H1 (cell line): Measurements from ENCODE around the gene CEP57L1. TPM values are rescaled to one million over a fixed set of nuclear protein-coding genes. Genes with fewer than 3 reads are reported as not detected.

Experiments used
- CHD2 ChIP-seq: IDR thresholded peaks from 2 replicates; pipeline ENCODE4 v1.6.1; 2012; ENCODE audit warnings: low read length, improper control_type of control experiment
- JUN ChIP-seq: IDR thresholded peaks from 2 replicates; pipeline ENCODE4 v1.6.1; 2011; ENCODE audit warnings: low read depth, mild to moderate bottlenecking, improper control_type of control experiment, low read length
- PHF8 ChIP-seq: fragments of 200-600 bp; sonication (generic); conservative IDR thresholded peaks from 2 replicates; pipeline ENCODE4 v1.7.1; 2012; ENCODE audit warnings: low read depth, mild to moderate bottlenecking, inconsistent platforms, low read length, moderate library complexity
- POU5F1 ChIP-seq: IDR thresholded peaks from 2 replicates; pipeline ENCODE4 v1.6.1; 2011; ENCODE audit warnings: low read depth, mild to moderate bottlenecking, low read length, moderate library complexity
- RXRA ChIP-seq: IDR thresholded peaks from 2 replicates; pipeline ENCODE4 v1.6.1; 2011; ENCODE audit warnings: low read depth, mild to moderate bottlenecking, low read length, moderate library complexity; ENCODE audit not compliant: insufficient read depth
- polyA plus RNA-seq, 7 experiments: library from polyadenylated mRNA; depleted of rRNA in 3 of 7; stranded (reverse) in 5 of 7; unstranded in 2 of 7; fragments of >200 nt in 5 of 7; fragments of 200-250 nt in 2 of 7; gene quantifications; 1 replicate in 5 of 7; 2 replicates in 1 of 7; 4 replicates in 1 of 7; pipeline versions ENCODE4 v1.2.1 to v1.2.3, GENCODE V29; 2011 to 2013; ENCODE audit warnings: missing spikeins in 2 of 7, mixed read lengths in 2 of 7
- total RNA-seq: library from RNA; stranded (reverse); fragmentation: NEBNext Ultra II Directional; extraction: Animal tissue kit (Norgen Biotek cat#: 25700); gene quantifications from 2 replicates; pipeline ENCODE4 v1.2.1, GENCODE V29; 2021
- TF ChIP-seq, protein P1 (sequence below): IDR thresholded peaks from 2 replicates; pipeline ENCODE4 v1.6.1; 2012; ENCODE audit warnings: inconsistent platforms

The CEP57L1 gene
- total and polyA plus RNA-seq, 2 of the 8 experiments (the other 6 are each of a cell fraction or from before 2014, with no cell fraction given) = 3.6 to 11.5 TPM

DNA sequence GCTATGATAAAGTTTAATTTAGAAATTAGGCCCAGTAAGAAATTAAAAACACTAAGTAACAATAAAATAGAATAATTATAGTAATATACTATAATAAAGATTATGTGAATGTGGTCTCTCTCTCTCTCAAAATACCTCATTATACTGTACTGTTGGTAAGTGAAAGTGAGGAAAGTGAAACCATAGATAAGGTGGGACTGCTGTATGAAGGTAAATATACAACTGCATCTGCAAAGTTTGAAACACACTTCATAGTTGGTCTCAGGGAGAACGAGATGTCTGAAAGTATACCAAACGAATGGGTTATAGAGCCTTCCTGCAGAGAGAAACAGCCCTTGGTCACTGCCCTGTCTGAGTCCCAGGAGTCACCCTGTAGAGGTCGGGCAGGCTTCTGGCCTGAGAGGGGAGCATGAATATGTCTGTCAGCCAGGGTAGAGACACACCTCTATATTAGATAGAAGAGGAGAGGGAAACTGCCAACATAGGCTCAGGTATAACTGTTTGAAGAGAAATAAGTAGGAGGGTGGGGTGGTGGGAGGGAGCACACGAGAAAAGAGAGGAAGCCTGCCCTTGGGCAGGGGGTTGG is 32.4 kb upstream of the CEP57L1 start (continued):
- no peak for TF ChIP-seq CHD2
- no peak for TF ChIP-seq PHF8
- TF ChIP-seq JUN = no peak
- TF ChIP-seq, protein P1, sequence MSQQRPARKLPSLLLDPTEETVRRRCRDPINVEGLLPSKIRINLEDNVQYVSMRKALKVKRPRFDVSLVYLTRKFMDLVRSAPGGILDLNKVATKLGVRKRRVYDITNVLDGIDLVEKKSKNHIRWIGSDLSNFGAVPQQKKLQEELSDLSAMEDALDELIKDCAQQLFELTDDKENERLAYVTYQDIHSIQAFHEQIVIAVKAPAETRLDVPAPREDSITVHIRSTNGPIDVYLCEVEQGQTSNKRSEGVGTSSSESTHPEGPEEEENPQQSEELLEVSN = no peak
- TF ChIP-seq POU5F1 = no peak
- no peak for TF ChIP-seq RXRA
